Activated naive CD8-positive, alpha-beta T cell (primary cell): ENCODE measurements around the gene TLX3.

Experiments
- H3K27ac Mint-ChIP-seq: one replicate; pipeline ENCODE4 v1.8.0; 2021; ENCODE audit warnings: mixed read lengths
- H3K27me3 Mint-ChIP-seq: one replicate; pipeline ENCODE4 v1.8.0; 2021; ENCODE audit warnings: mixed read lengths
- H3K36me3 Mint-ChIP-seq: one replicate; pipeline ENCODE4 v1.8.0; 2021; ENCODE audit warnings: mixed read lengths
- H3K4me1 Mint-ChIP-seq: one replicate; pipeline ENCODE4 v1.8.0; 2021; ENCODE audit warnings: low read depth, mixed read lengths
- H3K4me3 Mint-ChIP-seq: one replicate; pipeline ENCODE4 v1.8.0; 2021; ENCODE audit warnings: mild to moderate bottlenecking, mixed read lengths
- H3K9me3 Mint-ChIP-seq: one replicate; pipeline ENCODE4 v1.8.0; 2021; ENCODE audit warnings: low read depth, mixed read lengths

Gene TLX3

GRCh38 chr5:171308453-171309275 lies at the start of gene TLX3:
TSS of gene TLX3 (plus strand) at chr5:171309248. CDS start at chr5:171309366, 118 bp downstream.
- Mint-ChIP-seq H3K4me1 (peaks cover 20% of the 10 kb centered on the region), H3K27ac (peak within 1 kb of the TSS; percentile 17), H3K36me3 (peaks cover 2% of the 10 kb centered on the region), H3K9me3 (no peaks in the 10 kb centered on the region), H3K27me3 (peaks cover 30% of the 10 kb centered on the region), H3K4me3 (peak within 1 kb of the TSS; percentile 70)

- H3K36me3 Mint-ChIP-seq, result no peaks in the 10 kb centered on the region
These were observed 47.7 kb upstream of the TLX3 start for GRCh38 chr5:171261361-171261760.

GRCh38 chr5:171261904-171262303 lies 47.1 kb upstream of the TLX3 start:
- H3K9me3 Mint-ChIP-seq, result no peaks in the 10 kb centered on the region
- peaks cover 28% of the 10 kb centered on the region for H3K4me1 Mint-ChIP-seq
- H3K27ac Mint-ChIP-seq, result no peak overlapping the region
- no peaks in the 10 kb centered on the region for H3K36me3 Mint-ChIP-seq
- no peaks in the 10 kb centered on the region for H3K27me3 Mint-ChIP-seq
- no peak overlapping the region for H3K4me3 Mint-ChIP-seq

More at GRCh38 chr5:171261361-171261760, 47.7 kb upstream of the TLX3 start:
- Mint-ChIP-seq H3K27ac (no peak overlapping the region), H3K4me3 (no peak overlapping the region), H3K27me3 (no peaks in the 10 kb centered on the region), H3K9me3 (no peaks in the 10 kb centered on the region), H3K4me1 (peaks cover 28% of the 10 kb centered on the region)

- no peaks in the 10 kb centered on the region for H3K9me3 Mint-ChIP-seq
- no peak overlapping the region for H3K4me3 Mint-ChIP-seq
- no peaks in the 10 kb centered on the region for H3K27me3 Mint-ChIP-seq
- H3K36me3 Mint-ChIP-seq, result no peaks in the 10 kb centered on the region
- H3K4me1 Mint-ChIP-seq, result peaks cover 28% of the 10 kb centered on the region
- H3K27ac Mint-ChIP-seq, result no peak overlapping the region
These were observed 45.9 kb upstream of the TLX3 start for GRCh38 chr5:171263181-171263580.

GRCh38 chr5:171264843-171265242 lies 44.2 kb upstream of the TLX3 start:
- H3K27ac Mint-ChIP-seq, result no peak overlapping the region
- H3K27me3 Mint-ChIP-seq, result no peaks in the 10 kb centered on the region
- H3K36me3 Mint-ChIP-seq, result no peaks in the 10 kb centered on the region
- H3K4me3 Mint-ChIP-seq, result peak overlapping the region; percentile 33
- peaks cover 28% of the 10 kb centered on the region for H3K4me1 Mint-ChIP-seq
- no peaks in the 10 kb centered on the region for H3K9me3 Mint-ChIP-seq

- H3K27ac Mint-ChIP-seq, result no peak overlapping the region
- peaks cover 20% of the 10 kb centered on the region for H3K4me1 Mint-ChIP-seq
- H3K27me3 Mint-ChIP-seq, result no peaks in the 10 kb centered on the region
- no peak overlapping the region for H3K4me3 Mint-ChIP-seq
- peaks cover 6% of the 10 kb centered on the region for H3K9me3 Mint-ChIP-seq
- H3K36me3 Mint-ChIP-seq, result no peaks in the 10 kb centered on the region
These were observed 40.1 kb upstream of the TLX3 start for GRCh38 chr5:171268700-171269620.

GRCh38 chr5:171269717-171270116 lies 39.3 kb upstream of the TLX3 start:
- H3K4me1 Mint-ChIP-seq, result peaks cover 13% of the 10 kb centered on the region
- H3K27me3 Mint-ChIP-seq, result no peaks in the 10 kb centered on the region
- H3K9me3 Mint-ChIP-seq, result peaks cover 6% of the 10 kb centered on the region
- H3K4me3 Mint-ChIP-seq, result no peak overlapping the region
- no peaks in the 10 kb centered on the region for H3K36me3 Mint-ChIP-seq
- H3K27ac Mint-ChIP-seq, result no peak overlapping the region

GRCh38 chr5:171270136-171270535 lies 38.9 kb upstream of the TLX3 start:
- H3K4me1 Mint-ChIP-seq, result peaks cover 9% of the 10 kb centered on the region
- H3K36me3 Mint-ChIP-seq, result no peaks in the 10 kb centered on the region
- H3K27ac Mint-ChIP-seq, result no peak overlapping the region
- H3K4me3 Mint-ChIP-seq, result no peak overlapping the region
- peaks cover 6% of the 10 kb centered on the region for H3K9me3 Mint-ChIP-seq
- H3K27me3 Mint-ChIP-seq, result no peaks in the 10 kb centered on the region

- no peak overlapping the region for H3K27ac Mint-ChIP-seq
- H3K4me3 Mint-ChIP-seq, result no peak overlapping the region
- peaks cover 6% of the 10 kb centered on the region for H3K9me3 Mint-ChIP-seq
- H3K27me3 Mint-ChIP-seq, result no peaks in the 10 kb centered on the region
- no peaks in the 10 kb centered on the region for H3K36me3 Mint-ChIP-seq
- no peaks in the 10 kb centered on the region for H3K4me1 Mint-ChIP-seq
These were observed 37.2 kb upstream of the TLX3 start for GRCh38 chr5:171271798-171272197.

GRCh38 chr5:171272996-171273970 lies 35.8 kb upstream of the TLX3 start:
- no peak overlapping the region for H3K4me3 Mint-ChIP-seq
- no peaks in the 10 kb centered on the region for H3K27me3 Mint-ChIP-seq
- no peaks in the 10 kb centered on the region for H3K4me1 Mint-ChIP-seq
- H3K27ac Mint-ChIP-seq, result no peak overlapping the region
- H3K9me3 Mint-ChIP-seq, result peaks cover 6% of the 10 kb centered on the region
- H3K36me3 Mint-ChIP-seq, result no peaks in the 10 kb centered on the region

- no peaks in the 10 kb centered on the region for H3K4me1 Mint-ChIP-seq
- H3K9me3 Mint-ChIP-seq, result peaks cover 6% of the 10 kb centered on the region
- no peaks in the 10 kb centered on the region for H3K27me3 Mint-ChIP-seq
- no peak overlapping the region for H3K27ac Mint-ChIP-seq
- H3K36me3 Mint-ChIP-seq, result no peaks in the 10 kb centered on the region
- H3K4me3 Mint-ChIP-seq, result no peak overlapping the region
These were observed 33.1 kb upstream of the TLX3 start for GRCh38 chr5:171275841-171276544.

- Mint-ChIP-seq H3K4me3 (no peak overlapping the region), H3K4me1 (no peaks in the 10 kb centered on the region), H3K27me3 (peaks cover 5% of the 10 kb centered on the region), H3K9me3 (no peaks in the 10 kb centered on the region), H3K36me3 (no peaks in the 10 kb centered on the region), H3K27ac (no peak overlapping the region)
These were observed 25.3 kb upstream of the TLX3 start for GRCh38 chr5:171283753-171284152.

- Mint-ChIP-seq H3K9me3 (no peaks in the 10 kb centered on the region), H3K27me3 (peaks cover 5% of the 10 kb centered on the region), H3K36me3 (no peaks in the 10 kb centered on the region), H3K27ac (no peak overlapping the region), H3K4me1 (no peaks in the 10 kb centered on the region), H3K4me3 (no peak overlapping the region)
These were observed 23.6 kb upstream of the TLX3 start for GRCh38 chr5:171285465-171285864.

- Mint-ChIP-seq H3K27ac (no peak overlapping the region), H3K27me3 (peaks cover 1% of the 10 kb centered on the region), H3K4me1 (no peaks in the 10 kb centered on the region), H3K36me3 (no peaks in the 10 kb centered on the region), H3K4me3 (no peak overlapping the region), H3K9me3 (no peaks in the 10 kb centered on the region)
These were observed 21.0 kb upstream of the TLX3 start for GRCh38 chr5:171288066-171288465.
